Activated T-cell treated with anti-CD3 and anti-CD28 coated beads, Interleukin-2, amount 50 U/mL, for 72 hours (primary cell): ENCODE results near the gene POLR2A. TPM values are rescaled to one million over a fixed set of nuclear protein-coding genes. Genes with fewer than 3 reads are reported as not detected.
A peak's percentile ranks its signal among the peaks of the same experiment; 100 is the strongest.

Experiments used
- ATAC-seq, 2 donors: fragments of 150-1000 bp; cut with Tn5 transposase; replicated peaks in 1 of 2; 2 replicates each; pipeline ENCODE4 v1.10.0; 2021; ENCODE audit warnings: moderate library complexity in 2 of 2, mild to moderate bottlenecking in 1 of 2
- DNase-seq, 2 donors: peaks; one replicate each; pipeline ENCODE4 v3.0.0; 2021 to 2022; ENCODE audit warnings: mixed read lengths in 1 of 2
- H3K27ac Mint-ChIP-seq: one replicate; pipeline ENCODE4 v1.8.0; 2022; ENCODE audit warnings: mild to moderate bottlenecking, moderate library complexity, mixed read lengths
- H3K27me3 Mint-ChIP-seq: one replicate; pipeline ENCODE4 v1.8.0; 2022; ENCODE audit warnings: low read depth, mixed read lengths
- H3K36me3 Mint-ChIP-seq, 2 donors: one replicate each; pipeline ENCODE4 v1.8.0; 2022; ENCODE audit warnings: mixed read lengths in 2 of 2, mild to moderate bottlenecking in 1 of 2; ENCODE audit not compliant: insufficient read depth in 2 of 2
- H3K4me1 Mint-ChIP-seq: one replicate; pipeline ENCODE4 v1.8.0; 2022; ENCODE audit warnings: low read depth, mixed read lengths
- H3K4me3 Mint-ChIP-seq, 2 donors: one replicate each; pipeline ENCODE4 v1.8.0; 2022; ENCODE audit warnings: mild to moderate bottlenecking in 2 of 2, mixed read lengths in 2 of 2, moderate library complexity in 2 of 2
- H3K9me3 Mint-ChIP-seq, 2 donors: one replicate each; pipeline ENCODE4 v1.8.0; 2022; ENCODE audit warnings: mixed read lengths in 2 of 2
- total RNA-seq, 2 donors: library from RNA; stranded (reverse); gene quantifications; one replicate each; pipeline ENCODE4 v1.2.3, GENCODE V29; 2022

Gene POLR2A
- total RNA-seq, 2 donors from 2014 or later, result 211 to 249 TPM

DNA sequence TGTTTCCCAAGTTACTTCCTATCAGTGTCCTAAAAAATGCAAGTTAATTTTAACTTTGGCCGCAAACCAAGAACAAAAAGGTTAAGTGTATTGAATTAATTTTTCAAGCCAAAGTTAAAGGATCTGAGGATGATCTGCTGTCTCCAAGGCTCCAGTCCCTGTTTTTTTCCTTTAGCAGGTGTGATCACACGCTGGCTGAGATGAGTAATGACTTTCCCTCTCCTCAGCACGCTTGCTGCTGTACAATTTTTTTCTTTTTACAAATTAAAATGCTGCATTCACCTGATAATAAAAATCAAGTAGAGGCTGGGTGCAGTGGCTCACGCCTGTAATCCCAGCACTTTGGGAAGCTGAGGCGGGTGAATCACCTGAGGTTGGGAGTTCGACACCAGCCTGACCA, 60.7 kb downstream of the POLR2A start:
- H3K4me3 Mint-ChIP-seq, result no peak overlapping the region
- no peaks in the 10 kb centered on the region for H3K27me3 Mint-ChIP-seq
- no peaks in the 10 kb centered on the region for H3K36me3 Mint-ChIP-seq
- H3K4me1 Mint-ChIP-seq, result peaks cover 20% of the 10 kb centered on the region
- DNase-seq (no peak), ATAC-seq (no peak)
- H3K9me3 Mint-ChIP-seq, result no peaks in the 10 kb centered on the region
- H3K27ac Mint-ChIP-seq, result no peak overlapping the region

DNA sequence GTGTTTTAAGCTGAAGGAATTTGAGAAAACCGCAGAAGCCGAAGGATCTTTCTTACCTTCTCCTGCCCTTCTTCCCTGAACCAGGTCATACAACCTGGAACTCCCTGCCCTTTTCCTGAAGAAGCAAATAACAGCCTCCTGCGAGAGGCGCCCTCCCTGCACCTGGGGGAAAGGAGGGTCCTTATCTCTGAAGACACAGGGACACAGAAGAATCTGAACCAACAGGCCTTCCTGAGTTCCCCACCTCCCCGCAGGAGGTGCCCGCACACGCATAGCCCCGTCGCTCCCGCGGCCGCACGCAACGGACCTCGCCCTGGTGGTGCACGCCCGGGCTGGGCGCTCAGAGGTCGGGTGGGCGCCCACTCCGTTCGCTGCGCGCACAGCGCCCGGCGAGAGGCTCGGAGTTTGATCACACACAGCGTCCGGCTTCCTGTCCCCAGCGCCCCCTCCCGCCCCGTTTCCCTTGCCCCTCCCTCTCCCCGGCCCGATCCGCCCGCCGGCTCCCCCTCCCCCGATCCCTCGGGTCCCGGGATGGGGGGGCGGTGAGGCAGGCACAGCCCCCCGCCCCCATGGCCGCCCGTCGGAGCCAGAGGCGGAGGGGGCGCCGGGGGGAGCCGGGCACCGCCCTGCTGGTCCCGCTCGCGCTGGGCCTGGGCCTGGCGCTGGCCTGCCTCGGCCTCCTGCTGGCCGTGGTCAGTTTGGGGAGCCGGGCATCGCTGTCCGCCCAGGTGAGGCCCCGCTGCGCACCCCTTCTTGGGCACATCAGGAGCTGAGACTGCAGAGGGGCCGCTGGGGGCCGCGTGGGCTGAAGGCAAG, 64.6 kb downstream of the POLR2A start, which contains the start of gene TNFSF12:
TSS of gene TNFSF12 (plus strand) at position 474 of the 816 bp plus-strand sequence. CDS start at position 570, 96 bp downstream.
- peaks cover 58% of the 10 kb centered on the region for H3K4me1 Mint-ChIP-seq
- peak within 1 kb of the TSS; percentile 52 for H3K27ac Mint-ChIP-seq
- H3K27me3 Mint-ChIP-seq, result no peaks in the 10 kb centered on the region
- H3K9me3 Mint-ChIP-seq, result no peaks in the 10 kb centered on the region
- H3K36me3 Mint-ChIP-seq, result no peaks in the 10 kb centered on the region
- DNase-seq, result peak; percentile 72 to 73
- peak; percentile 75 to 79 for ATAC-seq
- H3K4me3 Mint-ChIP-seq, result peak within 1 kb of the TSS; percentile 87 to 90

Other genes starting within 250 kb of the POLR2A start
- 10 to 100 TPM; 49.5 to 54.8 TPM for gene DVL2, start 249.8 kb upstream of the POLR2A start, total RNA-seq
- gene PHF23, start 244.9 kb upstream of the POLR2A start, total RNA-seq, result 10 to 100 TPM; 28.9 to 32.2 TPM
- gene GABARAP, start 241.9 kb upstream of the POLR2A start, total RNA-seq, result 100 to 1,000 TPM; 244 to 246 TPM
- 100 to 1,000 TPM; 184 to 186 TPM for gene CTDNEP1, start 232.6 kb upstream of the POLR2A start, total RNA-seq
- 10 to 100 TPM; 62.1 to 89.5 TPM for gene ELP5, start 232.2 kb upstream of the POLR2A start, total RNA-seq
- 1 to 10 TPM; 1.9 to 3.1 TPM for gene CLDN7, start 221.9 kb upstream of the POLR2A start, total RNA-seq
- gene SLC2A4, start 202.6 kb upstream of the POLR2A start, total RNA-seq, result under 1 TPM; 0.07 to 0.17 TPM
- 1 to 10 TPM; 3.6 to 9.5 TPM for gene YBX2, start 189.7 kb upstream of the POLR2A start, total RNA-seq
- gene EIF5A, start 176.7 kb upstream of the POLR2A start, total RNA-seq, result 100 to 1,000 TPM; 547 to 594 TPM
- 10 to 100 TPM; 50.5 to 50.7 TPM for gene GPS2, start 169.0 kb upstream of the POLR2A start, total RNA-seq
- gene NEURL4, start 155.0 kb upstream of the POLR2A start, total RNA-seq, result 10 to 100 TPM; 35.7 to 37.6 TPM
- gene ACAP1, start 147.8 kb upstream of the POLR2A start, total RNA-seq, result 100 to 1,000 TPM; 690 to 708 TPM
- gene KCTD11, start 132.2 kb upstream of the POLR2A start, total RNA-seq, result 1 to 10 TPM; 4.9 to 5.5 TPM
- gene TMEM95, start 129.2 kb upstream of the POLR2A start, total RNA-seq, result under 1 TPM in 1 of 2 donors, not detected in 1; 0.34 TPM
- 1 to 10 TPM; 5.5 to 6.5 TPM for gene TNK1, start 103.3 kb upstream of the POLR2A start, total RNA-seq
- 10 to 100 TPM; 60.5 to 62.6 TPM for gene PLSCR3, start 89.8 kb upstream of the POLR2A start, total RNA-seq
- 10 to 100 TPM; 64.8 to 88.2 TPM for gene TMEM256, start 80.3 kb upstream of the POLR2A start, total RNA-seq
- gene NLGN2, start 76.5 kb upstream of the POLR2A start, total RNA-seq, result 10 to 100 TPM; 17.4 to 19.8 TPM
- under 1 TPM; 0.58 to 0.67 TPM for gene SPEM1, start 64.0 kb upstream of the POLR2A start, total RNA-seq
- gene SPEM2, start 58.8 kb upstream of the POLR2A start, total RNA-seq, result not detected
- not detected for gene SPEM3, start 55.5 kb upstream of the POLR2A start, total RNA-seq
- gene TMEM102, start 48.9 kb upstream of the POLR2A start, total RNA-seq, result 10 to 100 TPM; 11.3 to 11.7 TPM
- 1 to 10 TPM; 4.9 to 5.3 TPM for gene FGF11, start 44.9 kb upstream of the POLR2A start, total RNA-seq
- 10 to 100 TPM; 25.5 to 26.8 TPM for gene CHRNB1, start 39.3 kb upstream of the POLR2A start, total RNA-seq
- 10 to 100 TPM; 28.5 to 29.0 TPM for gene ZBTB4, start 4.7 kb upstream of the POLR2A start, total RNA-seq
- gene SLC35G6, start 2.9 kb upstream of the POLR2A start, total RNA-seq, result under 1 TPM in 1 of 2 donors, not detected in 1; 0.25 TPM
- gene TNFSF12, start 64.7 kb downstream of the POLR2A start, total RNA-seq, result 10 to 100 TPM; 23.2 to 25.5 TPM
- 1 to 10 TPM; 4.3 to 7.8 TPM for gene TNFSF13, start 74.4 kb downstream of the POLR2A start, total RNA-seq
- 10 to 100 TPM; 41.8 to 55.3 TPM for gene SENP3, start 77.6 kb downstream of the POLR2A start, total RNA-seq
- gene CD68, start 95.3 kb downstream of the POLR2A start, total RNA-seq, result 10 to 100 TPM; 10.3 to 28.1 TPM
- 10 to 100 TPM; 44.0 to 51.9 TPM for gene MPDU1, start 99.5 kb downstream of the POLR2A start, total RNA-seq
- under 1 TPM; 0.34 to 0.86 TPM for gene SOX15, start 105.7 kb downstream of the POLR2A start, total RNA-seq
- gene FXR2, start 130.5 kb downstream of the POLR2A start, total RNA-seq, result 10 to 100 TPM; 52.5 to 53.3 TPM
- gene SAT2, start 143.5 kb downstream of the POLR2A start, total RNA-seq, result 10 to 100 TPM; 47.6 to 48.9 TPM
- gene SHBG, start 145.8 kb downstream of the POLR2A start, total RNA-seq, result under 1 TPM in 1 of 2 donors, not detected in 1; 0.63 TPM
- gene ATP1B2, start 166.6 kb downstream of the POLR2A start, total RNA-seq, result under 1 TPM in 1 of 2 donors, not detected in 1; 0.30 TPM
- gene TP53, start 203.1 kb downstream of the POLR2A start, total RNA-seq, result 100 to 1,000 TPM; 183 to 189 TPM
- gene WRAP53, start 204.1 kb downstream of the POLR2A start, total RNA-seq, result 10 to 100 TPM; 19.0 to 26.7 TPM
- not detected for gene EFNB3, start 220.8 kb downstream of the POLR2A start, total RNA-seq
- under 1 TPM; 0.05 to 0.07 TPM for gene DNAH2, start 233.4 kb downstream of the POLR2A start, total RNA-seq